ENCODE data around the gene EVC. TPM values are rescaled to one million over a fixed set of nuclear protein-coding genes. Genes with fewer than 3 reads are reported as not detected.

EVC gene
- total and polyA plus RNA-seq, 2 of the 8 experiments (the other 6 are each of a cell fraction or from before 2014, with no cell fraction given): 2.6 to 9.8 TPM

- Histone ChIP-seq H4K20me1 (replicated peaks in 1 of 2; ENCODE audit: control insufficient read depth in 1 of 2, insufficient read depth in 2 of 2, low read length in 2 of 2) (peaks cover 4 to 35% of the 10 kb centered on the region in 2 experiments), H3K79me2 (ENCODE audit: control insufficient read depth in 1 of 2, insufficient read depth in 2 of 2, low read length in 2 of 2) (no peaks in the 10 kb centered on the region), H3K56ac (replicated peaks; ENCODE audit: insufficient read length, low read depth, low read length) (no peak overlapping the region), H2BK15ac (ENCODE audit: low read length) (no peak overlapping the region), H3K4me1 (replicated peaks in 1 of 4; ENCODE audit: control insufficient read depth in 3 of 4, insufficient read depth in 4 of 4, low read length in 3 of 4) (no peaks in the 10 kb centered on the region), H3K36me3 (ENCODE audit: control insufficient read depth in 2 of 4, insufficient read depth in 4 of 4, low read length in 3 of 4) (peaks cover 13 to 59% (median 43%) of the 10 kb centered on the region in 4 experiments; a peak in 7 of 8 replicates), H3K27me3 (replicated peaks in 1 of 4; ENCODE audit: control insufficient read depth in 3 of 4, extremely low read depth in 1 of 4, insufficient read depth in 3 of 4, low read length in 3 of 4) (no peaks in the 10 kb centered on the region; a peak in 1 of 7 replicates), H3K23ac (ENCODE audit: insufficient read length) (no peak overlapping the region), H4K8ac (ENCODE audit: extremely low read depth, insufficient read depth, low read length) (no peak overlapping the region), H3K4me2 (ENCODE audit: insufficient read depth in 1 of 2, low read depth in 2 of 2, low read length in 2 of 2) (no peak overlapping the region), H3K4me3 (ENCODE audit: extremely low read depth in 1 of 4, insufficient read depth in 2 of 4, low read depth in 3 of 4, low read length in 4 of 4) (no peak overlapping the region), H2BK20ac (ENCODE audit: low read length) (no peak overlapping the region), H2BK12ac (ENCODE audit: low read depth, low read length) (no peak overlapping the region), H2BK5ac (ENCODE audit: low read depth, low read length) (no peak overlapping the region), H4K5ac (ENCODE audit: insufficient read length, low read depth, low read length) (no peak overlapping the region), H3K27ac (ENCODE audit: low read depth, low read length) (no peak overlapping the region), H3K9me3 (ENCODE audit: insufficient read depth in 2 of 2, low read depth in 1 of 2, low read length in 1 of 2) (no peaks in the 10 kb centered on the region), H2BK120ac (replicated peaks; ENCODE audit: low read depth, low read length) (no peak overlapping the region), H3K9ac (replicated peaks in 1 of 4; ENCODE audit: extremely low read depth in 1 of 4, low read depth in 3 of 4, low read length in 3 of 4) (no peak overlapping the region), H3K79me1 (ENCODE audit: low read depth, low read length) (peaks cover 9% of the 10 kb centered on the region), H3K18ac (ENCODE audit: extremely low read depth, low read length) (no peak overlapping the region), H3K4ac (replicated peaks; ENCODE audit: insufficient read length, low read depth, low read length) (no peak overlapping the region), H3K23me2 (ENCODE audit: low read depth, low read length) (peaks cover 1% of the 10 kb centered on the region; the same call in 1 of the 2 replicates), H3K14ac (ENCODE audit: insufficient read length) (no peak overlapping the region), H4K91ac (replicated peaks; ENCODE audit: insufficient read length, low read length) (no peak overlapping the region), H2AFZ (ENCODE audit: low read length) (no peak overlapping the region), H2AK5ac (ENCODE audit: low read depth, low read length) (no peak overlapping the region)
- ChIA-PET POLR2A (ENCODE audit: partially characterized antibody) (no interaction called here), CTCF (ENCODE audit: partially characterized antibody) (interaction anchor here (0.8 to 7.1 kb wide), 16 partner anchors 11 to 883 kb away, joined by 3 to 110 read pairs (median 4); no protein-coding TSS in a partner anchor)
- FAIRE-seq (peak; percentile 73), DNase-seq (ENCODE audit: low read depth in 1 of 2, low spot score in 2 of 2) (no peak)
- 75% methylated on average over 6 of the region's 6 CpGs; no CpG with 5 or more reads in 1 of the 2 experiments for WGBS, 2 experiments (ENCODE audit: extremely low coverage in 1 of 2, insufficient coverage in 1 of 2, insufficient read length in 1 of 2, insufficient replicate concordance in 2 of 2, low coverage in 1 of 2, low lambda C conversion rate in 2 of 2, missing lambda C conversion rate in 1 of 2)
- TF ChIP-seq YY1 (IDR thresholded peaks at IDR 0.05; ENCODE audit: low read depth, low read length) (no peak), SRF (IDR thresholded peaks at IDR 0.05; ENCODE audit: low read depth, low read length) (no peak), SP2 (IDR thresholded peaks at IDR 0.05; ENCODE audit: low read length) (no peak), ASH2L (IDR thresholded peaks at IDR 0.05; ENCODE audit: low read length) (no peak), GTF2F1 (IDR thresholded peaks at IDR 0.05; ENCODE audit: borderline replicate concordance, low read depth, low read length) (no peak), CTCF (IDR thresholded peaks at IDR 0.05; ENCODE audit: control extremely low read depth in 1 of 3, insufficient read depth in 1 of 3, low read depth in 1 of 3, low read length in 3 of 3) (peak in 2 of 3 experiments; percentile 62 to 71; a peak in 3 of 4 replicates), RBBP5 (IDR thresholded peaks at IDR 0.05; ENCODE audit: borderline replicate concordance, low read depth, low read length) (no peak), RAD21 (IDR thresholded peaks at IDR 0.05 in 1 of 2, conservative IDR thresholded peaks at IDR 0.05 in 1 of 2; ENCODE audit: low read depth in 2 of 2, low read length in 2 of 2) (peak; percentile 55 to 57), CHD1 (IDR thresholded peaks at IDR 0.05; ENCODE audit: low read depth, low read length) (no peak), JUN (IDR thresholded peaks at IDR 0.05; ENCODE audit: low read depth, low read length) (no peak), HDAC2 (IDR thresholded peaks at IDR 0.05; ENCODE audit: borderline replicate concordance in 1 of 2, low read depth in 2 of 2, low read length in 2 of 2) (no peak)
These were observed 113.6 kb downstream of the EVC start for GRCh38 chr4:5824635-5825034.

All from H1 (cell line).